ENCODE data around the gene TMED8. TPM values are rescaled to one million over a fixed set of nuclear protein-coding genes. Genes with fewer than 3 reads are reported as not detected.

The TMED8 gene
- total RNA-seq, 1 experiment from 2014 or later = 21.0 TPM

DNA sequence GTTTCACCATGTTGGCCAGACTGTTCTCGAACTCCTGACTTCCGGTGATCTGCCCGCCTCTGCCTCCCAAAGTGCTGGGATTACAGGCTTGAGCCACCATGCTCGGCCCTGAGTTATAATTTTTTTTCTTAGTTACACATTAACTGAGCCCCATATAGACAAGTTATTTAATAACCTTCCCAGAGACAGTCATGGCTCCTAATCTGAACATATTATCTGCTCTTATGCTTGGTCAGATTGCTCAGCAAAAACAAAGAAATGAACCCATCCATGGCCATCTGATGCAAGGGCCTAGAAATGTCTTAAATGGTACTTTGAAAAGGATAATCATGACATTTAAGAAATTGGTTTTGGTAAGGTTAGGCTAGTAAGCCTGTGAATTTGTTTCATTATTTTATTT, 13.3 kb upstream of the TMED8 start:
- DNase-seq (ENCODE audit: low spot score) = no peak
- Histone ChIP-seq H3K9me3 (ENCODE audit: low read depth, low read length, poor library complexity, severe bottlenecking) (no peaks in the 10 kb centered on the region), H3K4me3 (ENCODE audit: low read depth, low read length, poor library complexity, severe bottlenecking) (no peak overlapping the region), H3K27me3 (replicated peaks; ENCODE audit: insufficient read depth, low read depth, low read length, poor library complexity) (no peaks in the 10 kb centered on the region), H3K27ac (ENCODE audit: low read depth, low read length, poor library complexity, severe bottlenecking) (no peak overlapping the region), H3K4me1 (ENCODE audit: insufficient read depth, low read length, poor library complexity, severe bottlenecking) (no peaks in the 10 kb centered on the region), H3K36me3 (ENCODE audit: insufficient read depth, low read length, poor library complexity, severe bottlenecking) (no peaks in the 10 kb centered on the region)
- BruUV-seq (replicated peaks) = no TSS peak
- CTCF ChIA-PET = no interaction called here
- TF ChIP-seq, protein P1, sequence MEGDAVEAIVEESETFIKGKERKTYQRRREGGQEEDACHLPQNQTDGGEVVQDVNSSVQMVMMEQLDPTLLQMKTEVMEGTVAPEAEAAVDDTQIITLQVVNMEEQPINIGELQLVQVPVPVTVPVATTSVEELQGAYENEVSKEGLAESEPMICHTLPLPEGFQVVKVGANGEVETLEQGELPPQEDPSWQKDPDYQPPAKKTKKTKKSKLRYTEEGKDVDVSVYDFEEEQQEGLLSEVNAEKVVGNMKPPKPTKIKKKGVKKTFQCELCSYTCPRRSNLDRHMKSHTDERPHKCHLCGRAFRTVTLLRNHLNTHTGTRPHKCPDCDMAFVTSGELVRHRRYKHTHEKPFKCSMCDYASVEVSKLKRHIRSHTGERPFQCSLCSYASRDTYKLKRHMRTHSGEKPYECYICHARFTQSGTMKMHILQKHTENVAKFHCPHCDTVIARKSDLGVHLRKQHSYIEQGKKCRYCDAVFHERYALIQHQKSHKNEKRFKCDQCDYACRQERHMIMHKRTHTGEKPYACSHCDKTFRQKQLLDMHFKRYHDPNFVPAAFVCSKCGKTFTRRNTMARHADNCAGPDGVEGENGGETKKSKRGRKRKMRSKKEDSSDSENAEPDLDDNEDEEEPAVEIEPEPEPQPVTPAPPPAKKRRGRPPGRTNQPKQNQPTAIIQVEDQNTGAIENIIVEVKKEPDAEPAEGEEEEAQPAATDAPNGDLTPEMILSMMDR (conservative IDR thresholded peaks at IDR 0.05; ENCODE audit: low read depth, low read length) = no peak
- TF ChIP-seq EZH2 (IDR thresholded peaks at IDR 0.05; ENCODE audit: borderline replicate concordance, low read depth, low read length, poor library complexity, severe bottlenecking) = no peak
- POLR2A ChIA-PET (ENCODE audit: low non-redundant PET) = no interaction called here
- intact Hi-C loops (cut with micrococcal nuclease; ENCODE audit: unreplicated experiment) = no loop called here

DNA sequence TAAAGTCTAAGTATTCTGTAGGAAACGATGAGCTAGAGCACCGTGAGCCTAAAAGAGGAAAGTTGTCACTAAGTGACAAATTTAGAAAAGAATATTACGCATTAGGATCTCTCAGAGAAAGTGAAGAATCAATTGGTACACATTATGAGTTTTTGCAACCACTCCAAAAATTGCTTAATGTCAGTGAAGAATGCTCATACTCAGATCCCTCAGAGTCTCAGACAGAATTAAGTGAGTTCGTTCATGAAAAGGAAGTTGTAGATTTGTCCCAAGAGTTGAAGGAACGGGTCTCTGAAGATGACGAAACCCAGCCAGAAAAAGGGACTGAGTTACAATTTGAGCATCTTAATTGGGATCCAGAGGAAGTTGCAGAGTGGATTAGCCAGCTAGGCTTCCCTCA, 1.8 kb upstream of the TMED8 start:
- BruUV-seq (replicated peaks) = TSS peak; percentile 56
- intact Hi-C loops (cut with micrococcal nuclease; ENCODE audit: unreplicated experiment) = no loop called here
- POLR2A ChIA-PET (ENCODE audit: low non-redundant PET) = no interaction called here

DNA sequence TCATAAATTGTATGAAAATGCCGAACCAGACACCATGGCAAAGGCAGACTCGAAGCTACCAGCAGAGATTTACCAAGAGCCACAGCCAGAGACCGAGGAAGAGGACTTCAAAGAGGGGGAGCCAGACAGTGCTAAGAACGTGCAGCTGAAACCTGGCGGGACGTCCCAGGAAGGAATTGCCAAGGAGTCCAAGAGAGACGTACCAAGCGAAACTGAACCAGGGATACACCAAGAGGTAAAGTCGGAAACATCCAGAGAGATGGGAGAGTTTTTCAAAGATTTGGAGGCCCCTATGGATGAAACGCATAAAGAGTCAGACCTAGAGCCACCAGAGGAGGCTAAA, 579 bp upstream of the TMED8 start:
- intact Hi-C loops (cut with micrococcal nuclease; ENCODE audit: unreplicated experiment) = loop anchor here (2.0 kb wide), 1 partner anchor 57 kb away; the partner anchor contains the start of genes GSTZ1 and POMT2
- TF ChIP-seq, protein P1 (conservative IDR thresholded peaks at IDR 0.05; ENCODE audit: low read depth, low read length) = no peak
- TF ChIP-seq EZH2 (IDR thresholded peaks at IDR 0.05; ENCODE audit: borderline replicate concordance, low read depth, low read length, poor library complexity, severe bottlenecking) = no peak

More for the DNA sequence above, 1.8 kb upstream of the TMED8 start:
- DNase-seq (ENCODE audit: low spot score) = no peak
- no peak overlapping the region for H3K4me3 ChIP-seq (ENCODE audit: low read depth, low read length, poor library complexity, severe bottlenecking)
- no peak overlapping the region for H3K27ac ChIP-seq (ENCODE audit: low read depth, low read length, poor library complexity, severe bottlenecking)
- no peak for TF ChIP-seq EZH2 (IDR thresholded peaks at IDR 0.05; ENCODE audit: borderline replicate concordance, low read depth, low read length, poor library complexity, severe bottlenecking)
- TF ChIP-seq, protein P1 (conservative IDR thresholded peaks at IDR 0.05; ENCODE audit: low read depth, low read length) = no peak
- H3K9me3 ChIP-seq (ENCODE audit: low read depth, low read length, poor library complexity, severe bottlenecking) = no peaks in the 10 kb centered on the region
- H3K36me3 ChIP-seq (ENCODE audit: insufficient read depth, low read length, poor library complexity, severe bottlenecking) = no peaks in the 10 kb centered on the region
- CTCF ChIA-PET = no interaction called here
- H3K4me1 ChIP-seq (ENCODE audit: insufficient read depth, low read length, poor library complexity, severe bottlenecking) = peaks cover 4% of the 10 kb centered on the region
- H3K27me3 ChIP-seq (replicated peaks; ENCODE audit: insufficient read depth, low read depth, low read length, poor library complexity) = no peaks in the 10 kb centered on the region

More for the DNA sequence above, 579 bp upstream of the TMED8 start:
- CTCF ChIA-PET = interaction anchor here (0.6 to 1.3 kb wide), 3 partner anchors 8 to 384 kb away, joined by 3 to 7 read pairs (median 3); no protein-coding TSS in a partner anchor
- Histone ChIP-seq H3K4me1 (ENCODE audit: insufficient read depth, low read length, poor library complexity, severe bottlenecking) (peaks cover 6% of the 10 kb centered on the region), H3K4me3 (ENCODE audit: low read depth, low read length, poor library complexity, severe bottlenecking) (peak overlapping the region; percentile 76), H3K9me3 (ENCODE audit: low read depth, low read length, poor library complexity, severe bottlenecking) (no peaks in the 10 kb centered on the region), H3K27me3 (replicated peaks; ENCODE audit: insufficient read depth, low read depth, low read length, poor library complexity) (no peaks in the 10 kb centered on the region), H3K27ac (ENCODE audit: low read depth, low read length, poor library complexity, severe bottlenecking) (no peak overlapping the region), H3K36me3 (ENCODE audit: insufficient read depth, low read length, poor library complexity, severe bottlenecking) (no peaks in the 10 kb centered on the region)
- no TSS peak for BruUV-seq (replicated peaks)
- POLR2A ChIA-PET (ENCODE audit: low non-redundant PET) = no interaction called here
- DNase-seq (ENCODE audit: low spot score) = no peak
